Neural progenitor cell (in vitro differentiated cells): ENCODE results near the gene FBLN2. TPM values are rescaled to one million over a fixed set of nuclear protein-coding genes. Genes with fewer than 3 reads are reported as not detected.

Source experiments
- DNase-seq: peaks from one replicate; pipeline ENCODE4 v3.0.0-alpha.2; 2016; ENCODE audit warnings: low spot score
- H2AFZ ChIP-seq: fragments of 200-600 bp; sonication (generic); replicated peaks from 2 replicates; pipeline ENCODE4 v1.6.1; 2016; ENCODE audit warnings: antibody characterized with exemption
- H3F3A ChIP-seq: fragments of 200-600 bp; sonication (generic); 2 replicates; pipeline ENCODE4 v1.6.1; 2016; ENCODE audit warnings: antibody characterized with exemption, low read depth
- H3K27ac ChIP-seq: fragments of 200-600 bp; sonication (generic); 2 replicates; pipeline ENCODE4 v1.5.1; 2016; ENCODE audit warnings: mild to moderate bottlenecking
- H3K27me3 ChIP-seq: fragments of 200-600 bp; sonication (generic); 2 replicates; pipeline ENCODE4 v1.6.1; 2016; ENCODE audit warnings: mild to moderate bottlenecking, moderate library complexity
- H3K36me3 ChIP-seq: fragments of 200-600 bp; sonication (generic); 2 replicates; pipeline ENCODE4 v1.5.1; 2016
- H3K4me1 ChIP-seq: fragments of 200-600 bp; sonication (generic); 2 replicates; pipeline ENCODE4 v1.6.1; 2016; ENCODE audit warnings: mixed run types
- H3K4me2 ChIP-seq: fragments of 200-600 bp; sonication (generic); 2 replicates; pipeline ENCODE4 v1.6.1; 2016
- H3K4me3 ChIP-seq: fragments of 200-600 bp; sonication (generic); 2 replicates; pipeline ENCODE4 v1.5.1; 2016
- H3K79me2 ChIP-seq: fragments of 200-600 bp; sonication (generic); 2 replicates; pipeline ENCODE4 v1.6.1; 2016; ENCODE audit warnings: low read depth
- H3K9ac ChIP-seq: fragments of 200-600 bp; sonication (generic); 2 replicates; pipeline ENCODE4 v1.6.1; 2016
- H3K9me3 ChIP-seq: fragments of 200-600 bp; sonication (generic); 2 replicates; pipeline ENCODE4 v1.5.1; 2016; ENCODE audit warnings: low read depth
- H4K20me1 ChIP-seq: fragments of 200-600 bp; sonication (generic); 2 replicates; pipeline ENCODE4 v1.6.1; 2016; ENCODE audit warnings: low read depth
- H3K27ac Mint-ChIP-seq: 3 replicates; pipeline ENCODE4 v1.8.0; 2021; ENCODE audit warnings: mixed read lengths
- H3K27me3 Mint-ChIP-seq: 2 replicates; pipeline ENCODE4 v1.8.0; 2022; ENCODE audit warnings: low read depth, mild to moderate bottlenecking, inconsistent platforms, moderate library complexity, mixed read lengths; ENCODE audit not compliant: insufficient read depth
- H3K36me3 Mint-ChIP-seq: 3 replicates; pipeline ENCODE4 v1.8.0; 2021; ENCODE audit warnings: mixed read lengths
- H3K4me1 Mint-ChIP-seq: 3 replicates; pipeline ENCODE4 v1.8.0; 2021; ENCODE audit warnings: mixed read lengths
- H3K4me3 Mint-ChIP-seq: 3 replicates; pipeline ENCODE4 v1.8.0; 2021; ENCODE audit warnings: mild to moderate bottlenecking, moderate library complexity, mixed read lengths
- H3K9me3 Mint-ChIP-seq: 3 replicates; pipeline ENCODE4 v1.8.0; 2020; ENCODE audit warnings: mixed read lengths
- EZH2 ChIP-seq: fragments of 200-600 bp; sonication (generic); IDR thresholded peaks from 2 replicates; pipeline ENCODE4 v1.6.1; 2017; ENCODE audit warnings: antibody characterized with exemption, mild to moderate bottlenecking, moderate library complexity
- EZH2phosphoT487 ChIP-seq: fragments of 200-600 bp; sonication (generic); IDR thresholded peaks from 2 replicates; pipeline ENCODE4 v1.6.1; 2017; ENCODE audit warnings: antibody characterized with exemption
- total RNA-seq: library from RNA; depleted of rRNA; stranded (reverse); fragments of >200 nt; gene quantifications from 2 replicates; pipeline ENCODE4 v1.2.3, GENCODE V29; 2015; ENCODE audit warnings: low replicate concordance
- TF ChIP-seq, protein P1 (sequence below): fragments of 200-600 bp; sonication (generic); IDR thresholded peaks from 2 replicates; pipeline ENCODE4 v1.5.1; 2017; ENCODE audit warnings: antibody characterized with exemption, mild to moderate bottlenecking

The FBLN2 gene
- total RNA-seq, 1 donor from 2014 or later, result 15.9 TPM

DNA sequence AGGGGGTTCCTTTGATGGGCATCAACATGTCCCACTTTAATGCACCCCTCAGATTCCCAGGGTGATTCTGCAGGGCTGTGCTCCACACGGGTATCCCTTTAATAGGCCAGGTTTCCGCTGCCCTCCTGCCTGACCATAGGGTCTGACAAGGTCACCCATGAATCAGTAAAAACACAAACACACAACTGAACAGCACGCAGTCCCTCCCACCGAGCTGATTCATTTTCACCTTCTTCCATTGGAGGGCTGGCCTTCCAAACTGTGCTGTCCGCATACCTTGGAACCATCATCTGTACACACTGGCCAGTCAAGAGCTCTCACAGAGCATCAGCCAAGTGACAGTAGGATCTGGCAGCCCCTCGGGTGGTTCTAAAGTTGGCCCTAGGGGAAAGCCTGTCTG, 93.7 kb downstream of the FBLN2 start:
- H3K79me2 ChIP-seq, result no peaks in the 10 kb centered on the region
- H3K4me2 ChIP-seq, result no peak overlapping the region
- DNase-seq, result no peak
- no peaks in the 10 kb centered on the region for H3K36me3 ChIP-seq
- Mint-ChIP-seq H3K9me3 (no peaks in the 10 kb centered on the region), H3K27ac (no peak overlapping the region), H3K4me3 (no peak overlapping the region), H3K36me3 (no peaks in the 10 kb centered on the region), H3K27me3 (peaks cover 6% of the 10 kb centered on the region), H3K4me1 (peaks cover 4% of the 10 kb centered on the region)
- TF ChIP-seq, protein P1, sequence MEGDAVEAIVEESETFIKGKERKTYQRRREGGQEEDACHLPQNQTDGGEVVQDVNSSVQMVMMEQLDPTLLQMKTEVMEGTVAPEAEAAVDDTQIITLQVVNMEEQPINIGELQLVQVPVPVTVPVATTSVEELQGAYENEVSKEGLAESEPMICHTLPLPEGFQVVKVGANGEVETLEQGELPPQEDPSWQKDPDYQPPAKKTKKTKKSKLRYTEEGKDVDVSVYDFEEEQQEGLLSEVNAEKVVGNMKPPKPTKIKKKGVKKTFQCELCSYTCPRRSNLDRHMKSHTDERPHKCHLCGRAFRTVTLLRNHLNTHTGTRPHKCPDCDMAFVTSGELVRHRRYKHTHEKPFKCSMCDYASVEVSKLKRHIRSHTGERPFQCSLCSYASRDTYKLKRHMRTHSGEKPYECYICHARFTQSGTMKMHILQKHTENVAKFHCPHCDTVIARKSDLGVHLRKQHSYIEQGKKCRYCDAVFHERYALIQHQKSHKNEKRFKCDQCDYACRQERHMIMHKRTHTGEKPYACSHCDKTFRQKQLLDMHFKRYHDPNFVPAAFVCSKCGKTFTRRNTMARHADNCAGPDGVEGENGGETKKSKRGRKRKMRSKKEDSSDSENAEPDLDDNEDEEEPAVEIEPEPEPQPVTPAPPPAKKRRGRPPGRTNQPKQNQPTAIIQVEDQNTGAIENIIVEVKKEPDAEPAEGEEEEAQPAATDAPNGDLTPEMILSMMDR, result no peak
- TF ChIP-seq EZH2 (no peak), EZH2phosphoT487 (no peak)
- no peak overlapping the region for H3K4me3 ChIP-seq
- no peak overlapping the region for H3K27ac ChIP-seq
- no peaks in the 10 kb centered on the region for H4K20me1 ChIP-seq
- H3K9me3 ChIP-seq, result no peaks in the 10 kb centered on the region
- no peak overlapping the region for H3K9ac ChIP-seq
- no peaks in the 10 kb centered on the region for H3K4me1 ChIP-seq
- no peak overlapping the region for H2AFZ ChIP-seq
- no peaks in the 10 kb centered on the region for H3K27me3 ChIP-seq
- H3F3A ChIP-seq, result no peaks in the 10 kb centered on the region

DNA sequence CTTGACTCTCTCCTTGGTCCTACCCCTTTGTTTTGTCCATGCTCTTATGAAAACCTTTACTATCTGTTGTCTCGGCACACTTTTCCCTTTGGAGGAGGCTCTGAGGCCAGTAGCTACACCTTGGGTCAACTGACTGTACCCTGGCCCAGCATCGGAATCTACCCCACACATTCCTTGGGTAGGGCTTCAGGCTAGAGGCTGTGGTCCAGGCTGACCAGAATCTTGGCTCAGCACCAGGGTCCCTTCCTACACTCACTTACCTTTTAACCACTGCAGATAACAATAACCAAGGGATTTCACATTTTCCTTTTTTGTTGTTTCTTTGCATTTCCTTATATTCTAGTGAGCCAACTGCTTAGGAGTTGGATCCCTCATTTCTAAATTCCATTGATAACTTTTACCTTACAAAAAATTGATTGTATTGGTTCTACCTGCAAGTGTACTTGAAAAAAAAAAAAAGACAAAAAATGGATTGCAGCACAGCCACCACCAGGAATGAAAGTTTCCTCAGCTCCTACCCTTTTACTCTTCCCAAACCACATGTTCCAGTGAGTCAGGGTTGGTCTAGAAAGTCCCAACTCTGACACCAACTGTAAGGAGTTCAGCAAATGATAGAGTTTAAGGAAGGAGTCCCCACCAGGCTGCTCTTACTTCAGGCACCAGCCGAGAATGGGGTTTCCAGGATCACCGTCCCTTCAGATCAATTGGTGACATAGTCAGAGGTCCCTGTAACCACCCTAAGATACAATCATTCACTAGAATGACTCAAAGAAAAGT, 95.6 kb downstream of the FBLN2 start:
- H3K4me1 Mint-ChIP-seq, result peaks cover 16% of the 10 kb centered on the region
- no peak overlapping the region for H3K4me2 ChIP-seq

DNA sequence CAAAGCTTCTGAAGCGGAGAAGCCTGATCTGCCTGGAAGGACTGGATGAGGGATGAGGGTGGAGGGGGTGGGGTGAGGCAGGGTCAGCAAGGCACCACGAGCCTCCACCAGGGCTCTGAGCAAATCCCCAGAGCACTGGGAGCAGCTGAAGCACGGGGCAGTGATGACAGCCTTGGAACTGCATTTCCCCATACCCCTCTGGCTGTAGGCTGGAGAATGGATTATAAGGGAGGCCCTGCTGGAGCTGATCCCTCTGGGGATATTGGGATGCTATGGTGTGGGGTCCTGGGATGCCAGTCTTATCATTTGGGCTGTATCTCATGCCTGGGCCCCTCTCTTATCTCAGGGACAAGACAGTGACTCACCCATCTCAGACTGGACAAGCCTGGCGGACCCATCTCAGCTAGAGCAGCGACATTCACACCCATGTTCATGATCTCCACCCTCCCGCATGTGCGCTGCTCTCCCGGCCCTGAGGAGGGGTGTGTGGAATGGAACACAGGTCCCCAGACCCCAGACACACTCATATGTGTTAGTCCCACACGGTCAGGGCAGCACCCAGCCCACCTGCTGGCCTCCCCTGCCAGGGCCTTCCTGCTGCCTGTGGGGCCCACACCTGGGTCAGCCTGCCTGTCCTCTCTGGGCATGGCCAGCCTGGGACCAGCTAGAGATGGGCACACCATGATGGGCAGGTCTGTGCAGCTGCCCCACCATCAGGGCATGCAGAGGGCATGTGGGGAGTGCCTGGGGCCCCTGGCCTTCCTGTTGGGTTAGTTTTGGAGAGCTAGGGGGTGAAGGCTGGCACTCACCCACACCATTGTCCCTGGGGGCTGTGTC, 97.1 kb downstream of the FBLN2 start:
- H4K20me1 ChIP-seq, result no peaks in the 10 kb centered on the region
- no peak for DNase-seq
- peaks cover 10% of the 10 kb centered on the region for H3F3A ChIP-seq
- H3K9me3 Mint-ChIP-seq, result no peaks in the 10 kb centered on the region
- H3K27ac ChIP-seq, result no peak overlapping the region
- H3K36me3 ChIP-seq, result no peaks in the 10 kb centered on the region
- H3K27me3 ChIP-seq, result peaks cover 5% of the 10 kb centered on the region
- H3K79me2 ChIP-seq, result no peaks in the 10 kb centered on the region
- peaks cover 31% of the 10 kb centered on the region for H3K4me1 Mint-ChIP-seq
- H2AFZ ChIP-seq, result no peak overlapping the region
- H3K36me3 Mint-ChIP-seq, result no peaks in the 10 kb centered on the region
- H3K9me3 ChIP-seq, result no peaks in the 10 kb centered on the region
- H3K27ac Mint-ChIP-seq, result no peak overlapping the region
- TF ChIP-seq EZH2phosphoT487 (no peak), EZH2 (no peak)
- TF ChIP-seq, protein P1, result no peak
- H3K9ac ChIP-seq, result no peak overlapping the region
- peaks cover 15% of the 10 kb centered on the region for H3K27me3 Mint-ChIP-seq
- H3K4me3 Mint-ChIP-seq, result no peak overlapping the region
- no peak overlapping the region for H3K4me3 ChIP-seq
- H3K4me1 ChIP-seq, result peaks cover 11% of the 10 kb centered on the region
- no peak overlapping the region for H3K4me2 ChIP-seq

More for the DNA sequence above, 95.6 kb downstream of the FBLN2 start:
- no peak for TF ChIP-seq EZH2phosphoT487
- TF ChIP-seq, protein P1, result no peak
- no peak for TF ChIP-seq EZH2
- Histone ChIP-seq H3K36me3 (no peaks in the 10 kb centered on the region), H3K4me1 (peaks cover 11% of the 10 kb centered on the region), H3F3A (peaks cover 7% of the 10 kb centered on the region), H3K9me3 (no peaks in the 10 kb centered on the region), H3K9ac (no peak overlapping the region), H2AFZ (no peak overlapping the region), H3K27ac (no peak overlapping the region), H3K79me2 (no peaks in the 10 kb centered on the region), H3K4me3 (no peak overlapping the region), H3K27me3 (no peaks in the 10 kb centered on the region), H4K20me1 (no peaks in the 10 kb centered on the region)
- no peak for DNase-seq
- peaks cover 10% of the 10 kb centered on the region for H3K27me3 Mint-ChIP-seq
- no peaks in the 10 kb centered on the region for H3K36me3 Mint-ChIP-seq
- no peak overlapping the region for H3K4me3 Mint-ChIP-seq
- no peaks in the 10 kb centered on the region for H3K9me3 Mint-ChIP-seq
- no peak overlapping the region for H3K27ac Mint-ChIP-seq
